B cell (primary cell): ENCODE results near the gene ARHGAP45.

Source experiments
- EZH2 ChIP-seq: IDR thresholded peaks from 2 replicates; pipeline ENCODE4 v1.6.1; 2012; ENCODE audit warnings: borderline replicate concordance, low read depth, mild to moderate bottlenecking, moderate library complexity, low read length; ENCODE audit not compliant: insufficient read depth, poor library complexity, severe bottlenecking
- TF ChIP-seq, protein P1 (sequence below): fragments of 200-600 bp; IDR thresholded peaks from one replicate; pipeline ENCODE4 v1.8.0; 2022; ENCODE audit warnings: antibody characterized with exemption, mild to moderate bottlenecking

- TF ChIP-seq, protein P1, sequence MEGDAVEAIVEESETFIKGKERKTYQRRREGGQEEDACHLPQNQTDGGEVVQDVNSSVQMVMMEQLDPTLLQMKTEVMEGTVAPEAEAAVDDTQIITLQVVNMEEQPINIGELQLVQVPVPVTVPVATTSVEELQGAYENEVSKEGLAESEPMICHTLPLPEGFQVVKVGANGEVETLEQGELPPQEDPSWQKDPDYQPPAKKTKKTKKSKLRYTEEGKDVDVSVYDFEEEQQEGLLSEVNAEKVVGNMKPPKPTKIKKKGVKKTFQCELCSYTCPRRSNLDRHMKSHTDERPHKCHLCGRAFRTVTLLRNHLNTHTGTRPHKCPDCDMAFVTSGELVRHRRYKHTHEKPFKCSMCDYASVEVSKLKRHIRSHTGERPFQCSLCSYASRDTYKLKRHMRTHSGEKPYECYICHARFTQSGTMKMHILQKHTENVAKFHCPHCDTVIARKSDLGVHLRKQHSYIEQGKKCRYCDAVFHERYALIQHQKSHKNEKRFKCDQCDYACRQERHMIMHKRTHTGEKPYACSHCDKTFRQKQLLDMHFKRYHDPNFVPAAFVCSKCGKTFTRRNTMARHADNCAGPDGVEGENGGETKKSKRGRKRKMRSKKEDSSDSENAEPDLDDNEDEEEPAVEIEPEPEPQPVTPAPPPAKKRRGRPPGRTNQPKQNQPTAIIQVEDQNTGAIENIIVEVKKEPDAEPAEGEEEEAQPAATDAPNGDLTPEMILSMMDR = no peak
- no peak for TF ChIP-seq EZH2
These were observed 13.6 kb downstream of the ARHGAP45 start for GRCh38 chr19:1080360-1081161.
